ENCODE measurements around the gene NNMT. TPM values are rescaled to one million over a fixed set of nuclear protein-coding genes. Genes with fewer than 3 reads are reported as not detected.

Gene NNMT
- not detected in 2 replicates for total RNA-seq (2021)
- long read RNA-seq: 0 reads

- Histone ChIP-seq H2BK15ac (ENCODE audit: low read depth, low read length) (no peak within 1 kb of the TSS), H3K23ac (ENCODE audit: insufficient read length, low read depth, low read length) (no peak within 1 kb of the TSS), H3T11ph (ENCODE audit: low read length) (no peak within 1 kb of the TSS), H3K4me1 (ENCODE audit: insufficient read depth, low read length) (no peaks in the 10 kb centered on the region), H2AK5ac (ENCODE audit: insufficient read length, low read length) (no peak within 1 kb of the TSS), H4K91ac (ENCODE audit: insufficient read length, low read depth, low read length) (no peak within 1 kb of the TSS), H4K8ac (replicated peaks; ENCODE audit: insufficient read length, low read depth, low read length) (no peak within 1 kb of the TSS), H3K9ac (ENCODE audit: extremely low read depth, insufficient read length, low read length) (no peak within 1 kb of the TSS), H3K4ac (ENCODE audit: low read depth, low read length) (no peak within 1 kb of the TSS), H3K4me2 (ENCODE audit: insufficient read depth, insufficient read length, low read length) (no peak within 1 kb of the TSS), H2BK5ac (ENCODE audit: insufficient read length, low read length) (no peak within 1 kb of the TSS), H3K79me1 (ENCODE audit: insufficient read depth, low read depth, low read length, poor library complexity, severe bottlenecking) (no peaks in the 10 kb centered on the region), H3K9me3 (ENCODE audit: control insufficient read depth, low read depth, low read length) (no peaks in the 10 kb centered on the region), H3K18ac (ENCODE audit: insufficient read length, low read depth, low read length) (no peak within 1 kb of the TSS), H3K23me2 (ENCODE audit: insufficient read length, low read depth, low read length, poor library complexity, severe bottlenecking) (no peaks in the 10 kb centered on the region), H2AFZ (ENCODE audit: low read length) (no peak within 1 kb of the TSS), H3K27me3 (ENCODE audit: insufficient read depth, low read length) (no peaks in the 10 kb centered on the region), H3K56ac (ENCODE audit: insufficient read length, low read depth, low read length) (no peak within 1 kb of the TSS), H4K20me1 (ENCODE audit: control insufficient read depth, insufficient read depth, insufficient read length) (no peaks in the 10 kb centered on the region), H2BK12ac (ENCODE audit: insufficient read length, low read depth, low read length) (no peak within 1 kb of the TSS), H2BK120ac (ENCODE audit: low read depth, low read length, poor library complexity, severe bottlenecking) (no peak within 1 kb of the TSS), H3K14ac (ENCODE audit: insufficient read depth, low read length) (no peak within 1 kb of the TSS), H3K79me2 (ENCODE audit: insufficient read depth, low read length) (no peaks in the 10 kb centered on the region), H4K5ac (ENCODE audit: insufficient read length, low read depth, low read length) (no peak within 1 kb of the TSS), H3K27ac (ENCODE audit: insufficient read length, low read depth, low read length) (no peak within 1 kb of the TSS), H2BK20ac (ENCODE audit: low read depth, low read length, poor library complexity, severe bottlenecking) (no peak within 1 kb of the TSS)
- DNase-seq: no peak
- Mint-ChIP-seq H3K9me3 (peaks cover 11 to 15% of the 10 kb centered on the region in 2 experiments), H3K27me3 (ENCODE audit: low read depth) (no peaks in the 10 kb centered on the region; the same call in 1 of the 2 replicates), H3K4me3 (peak within 1 kb of the TSS in 1 of 2 experiments; percentile 41; a peak in 1 of 5 replicates), H3K4me1 (no peaks in the 10 kb centered on the region), H3K27ac (no peak within 1 kb of the TSS), H3K36me3 (ENCODE audit: insufficient read depth in 1 of 3, low read depth in 3 of 3) (peaks cover 0 to 13% (median 0%) of the 10 kb centered on the region in 3 experiments; a peak in 3 of 7 replicates)
- WGBS (ENCODE audit: extremely low coverage, insufficient read length, low lambda C conversion rate): no CpG with 5 or more reads among the region's 11 CpGs
- no peak for TF ChIP-seq CTCF (conservative IDR thresholded peaks at IDR 0.05)
Measured at GRCh38 chr11:114295676-114296604, at the start of gene NNMT. TSS of gene NNMT (plus strand) at chr11:114296399. CDS start at chr11:114296557, 158 bp downstream.
